GM18526 (cell line): Measurements from ENCODE around the gene POLA1.

ENCODE experiments used
- POLR2A ChIP-seq: IDR thresholded peaks from 3 replicates; pipeline ENCODE4 v1.6.1; 2011; ENCODE audit not compliant: insufficient read length; ENCODE audit errors: extremely low read depth

Gene POLA1

DNA sequence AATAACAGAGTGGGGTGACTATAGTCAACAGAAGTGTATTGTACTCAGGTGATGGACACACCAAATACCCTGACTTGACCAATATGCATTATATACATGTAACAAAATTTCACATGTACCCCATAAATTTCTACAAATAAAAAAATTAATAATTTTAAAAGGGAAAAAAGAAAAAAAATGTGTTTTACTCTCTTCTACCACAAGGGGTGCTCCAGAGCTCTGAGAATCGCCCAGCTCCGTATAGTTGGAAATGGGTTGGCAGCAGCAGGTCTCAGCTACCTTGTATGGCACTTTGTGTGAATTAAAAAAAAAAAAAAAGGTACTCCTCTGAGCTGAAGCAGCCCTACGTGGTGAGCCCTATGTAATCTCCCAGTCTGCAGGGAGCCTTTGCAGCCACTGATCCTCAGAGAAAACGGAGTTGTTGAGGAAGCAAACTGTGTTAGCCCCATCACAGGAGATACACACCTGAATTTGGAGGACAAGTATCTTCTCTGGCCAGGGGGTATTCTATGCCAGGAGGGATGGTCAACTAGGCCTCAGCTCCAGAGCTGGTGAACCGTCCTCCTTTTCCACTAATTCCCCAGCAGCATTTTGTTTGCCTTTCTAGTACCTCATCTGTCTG, 17.2 kb upstream of the POLA1 start:
- TF ChIP-seq POLR2A, result no peak

DNA sequence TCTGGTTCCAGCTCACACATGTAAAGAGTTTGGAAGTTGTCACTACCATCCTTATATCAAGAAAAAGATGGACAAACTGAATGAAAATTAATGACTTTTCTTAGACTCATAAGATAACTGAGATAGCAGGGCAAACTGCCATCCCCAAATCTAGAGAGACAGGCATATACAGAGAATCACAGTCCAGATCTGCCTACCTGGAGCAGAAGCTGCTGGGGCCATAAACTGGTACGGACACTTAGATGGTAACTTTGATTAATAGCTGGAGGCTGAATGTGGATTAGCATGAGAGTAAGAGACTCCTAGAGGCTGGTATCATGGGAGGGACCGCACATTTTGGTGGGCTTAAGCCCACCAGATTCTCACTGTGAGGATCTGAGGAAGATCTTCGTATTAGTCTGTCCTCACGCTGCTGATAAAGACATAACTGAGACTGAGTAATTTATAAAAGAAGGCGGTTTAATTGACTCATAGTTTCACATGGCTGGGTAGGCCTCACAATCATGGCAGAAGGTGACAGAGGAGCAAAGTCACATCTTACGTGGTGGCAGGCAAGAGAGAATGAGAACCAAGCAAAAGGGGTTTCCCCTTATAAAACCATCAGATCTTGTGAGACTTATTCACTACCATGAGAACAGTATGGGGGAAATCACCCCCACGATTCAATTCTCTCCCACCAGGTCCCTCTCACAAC, 10.8 kb upstream of the POLA1 start:
- TF ChIP-seq POLR2A, result no peak

DNA sequence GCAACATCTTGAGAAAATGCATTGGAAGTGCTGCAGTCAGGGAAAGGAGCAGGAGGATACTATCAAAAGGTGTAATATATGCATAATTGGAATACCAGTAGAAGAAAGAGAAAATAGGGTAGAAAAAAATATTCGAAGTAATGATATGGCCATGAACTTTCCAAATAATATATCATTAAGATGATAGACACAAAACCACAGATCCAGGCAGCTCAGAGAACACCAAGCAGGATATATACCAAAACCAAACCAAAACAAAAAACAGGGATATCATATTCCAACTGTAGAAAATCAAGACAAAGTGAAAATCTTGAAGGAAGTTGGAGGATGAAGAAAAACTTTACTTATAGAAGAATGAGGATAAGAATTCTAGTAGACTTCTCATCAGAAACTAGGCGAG, 9.7 kb upstream of the POLA1 start:
- no peak for TF ChIP-seq POLR2A

DNA sequence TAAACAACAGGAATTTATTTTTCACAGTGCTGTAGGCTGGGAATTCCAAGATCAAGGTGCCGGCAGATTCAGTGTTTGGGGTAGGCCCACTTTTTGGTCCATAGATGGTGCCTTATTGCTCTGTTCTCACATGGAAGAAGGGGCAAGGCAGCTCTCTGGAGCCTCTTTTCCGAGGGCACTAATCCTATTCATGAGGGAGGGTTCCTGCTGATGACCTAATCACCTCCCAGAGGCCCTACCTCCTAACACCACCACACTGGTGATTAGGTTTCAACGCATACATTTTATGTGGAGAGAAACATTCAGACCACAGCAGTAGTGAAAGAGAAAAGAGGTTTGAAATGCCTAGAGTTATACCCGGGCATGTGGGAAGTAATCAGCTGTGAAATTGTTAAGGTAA, 1.4 kb upstream of the POLA1 start:
- TF ChIP-seq POLR2A, result no peak

DNA sequence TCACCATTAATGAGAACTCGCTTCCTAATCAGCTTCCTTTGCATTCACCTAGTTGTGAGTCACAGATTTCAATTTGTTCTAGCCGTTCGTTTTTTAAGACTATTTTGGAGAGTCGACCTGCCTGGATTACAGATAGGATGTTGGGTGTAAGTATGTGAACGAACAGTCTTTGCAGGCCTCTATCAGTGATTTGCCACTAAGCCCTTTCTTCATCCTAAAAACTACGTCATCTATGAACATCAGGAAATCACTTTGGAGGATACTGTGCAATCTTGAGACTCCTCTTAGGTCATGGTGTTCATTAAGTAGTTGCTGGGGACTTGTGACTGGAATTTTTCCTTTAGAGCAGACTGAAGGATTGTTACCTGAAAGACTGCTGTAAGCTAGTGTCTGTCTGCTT, 1.1 kb downstream of the POLA1 start:
- TF ChIP-seq POLR2A, result no peak

DNA sequence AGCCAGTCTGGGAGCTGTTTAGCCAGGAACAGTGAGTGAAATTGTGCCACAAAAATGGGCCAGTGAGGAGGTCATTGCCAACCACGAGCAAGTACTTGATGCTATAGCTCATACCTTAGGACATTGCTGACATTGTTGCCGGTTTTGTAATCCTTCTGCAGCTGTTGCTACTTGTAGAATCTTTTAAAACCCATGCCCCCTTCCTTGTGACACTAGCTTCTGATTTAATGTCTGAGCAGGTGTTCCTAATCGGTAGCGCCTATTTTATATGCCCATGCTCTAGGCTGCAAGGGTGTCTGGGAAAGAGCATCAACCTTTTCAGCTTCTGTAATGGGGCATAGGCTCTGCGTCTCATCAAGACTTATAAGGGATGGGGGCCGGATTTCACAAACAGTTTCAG, 2.6 kb downstream of the POLA1 start:
- TF ChIP-seq POLR2A, result no peak

DNA sequence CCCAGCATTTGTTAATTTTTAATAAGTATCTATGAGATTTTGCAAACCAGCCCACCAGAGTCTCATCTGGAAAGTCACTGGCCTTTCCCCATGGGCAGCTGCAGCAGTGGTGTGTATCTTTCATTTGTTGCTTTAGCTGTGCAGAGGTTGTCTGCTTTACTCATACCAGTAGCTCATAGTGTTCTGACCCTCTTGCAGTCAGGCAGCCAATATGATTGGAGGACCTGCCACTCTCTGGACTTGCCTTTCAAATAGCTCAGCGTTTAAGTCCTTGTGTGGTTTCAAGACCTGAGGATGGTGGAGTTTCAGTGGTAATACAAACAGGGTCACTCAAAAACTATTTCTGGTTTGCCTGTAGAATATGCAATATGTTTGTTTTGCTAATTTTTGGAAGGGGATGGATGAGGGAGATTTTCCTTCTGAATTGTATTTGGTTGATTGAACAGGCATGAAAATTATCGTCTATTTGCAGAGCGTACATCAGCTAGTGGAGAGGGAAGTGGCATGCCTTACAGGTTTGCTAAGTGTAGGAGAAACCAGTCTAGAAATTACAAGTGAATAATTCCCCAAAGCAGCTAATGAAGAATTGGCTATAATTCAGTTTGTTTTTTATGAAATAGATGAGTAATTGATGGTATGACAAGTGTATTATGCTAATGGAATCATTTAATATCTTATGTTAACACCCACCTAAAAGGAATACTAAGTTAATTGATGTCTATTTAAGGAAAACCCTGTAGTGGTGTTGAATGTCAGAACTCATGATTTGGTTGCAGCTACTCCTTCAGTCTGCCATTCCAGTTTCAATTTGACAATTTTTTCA, 8.9 kb downstream of the POLA1 start:
- no peak for TF ChIP-seq POLR2A

DNA sequence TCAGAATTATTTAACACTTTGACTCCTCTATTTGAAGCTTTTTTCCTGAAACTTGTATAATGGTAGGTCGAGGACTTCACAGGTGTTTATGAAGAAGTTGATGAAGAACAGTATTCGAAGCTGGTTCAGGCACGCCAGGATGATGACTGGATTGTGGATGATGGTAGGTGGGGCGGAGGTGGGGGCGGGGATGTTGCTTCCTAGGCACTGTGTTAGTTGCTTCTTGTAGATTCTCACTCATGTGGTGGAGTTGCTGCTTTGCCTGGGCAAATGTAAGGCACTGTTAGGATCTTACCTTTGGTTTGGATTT, 9.4 kb downstream of the POLA1 start:
- no peak for TF ChIP-seq POLR2A

DNA sequence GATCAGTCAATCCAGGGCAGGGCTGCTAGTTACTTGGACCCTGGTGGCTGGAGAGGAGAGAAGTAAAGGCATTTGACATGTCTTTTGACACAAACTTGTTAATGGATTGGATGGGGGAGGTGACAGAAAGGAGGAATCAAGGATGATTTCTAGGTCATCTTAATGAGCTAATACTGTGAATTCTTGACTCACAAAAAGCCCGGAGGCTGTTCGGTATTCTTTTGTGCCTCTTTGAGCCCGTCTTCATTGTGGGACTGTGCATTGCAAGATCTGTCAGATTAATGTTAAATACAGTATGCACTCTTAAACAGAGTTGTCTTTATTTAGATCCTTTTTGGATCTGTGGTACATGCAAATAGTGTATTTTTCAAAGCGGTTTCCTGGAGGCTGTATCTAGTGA, 25.1 kb downstream of the POLA1 start:
- no peak for TF ChIP-seq POLR2A

DNA sequence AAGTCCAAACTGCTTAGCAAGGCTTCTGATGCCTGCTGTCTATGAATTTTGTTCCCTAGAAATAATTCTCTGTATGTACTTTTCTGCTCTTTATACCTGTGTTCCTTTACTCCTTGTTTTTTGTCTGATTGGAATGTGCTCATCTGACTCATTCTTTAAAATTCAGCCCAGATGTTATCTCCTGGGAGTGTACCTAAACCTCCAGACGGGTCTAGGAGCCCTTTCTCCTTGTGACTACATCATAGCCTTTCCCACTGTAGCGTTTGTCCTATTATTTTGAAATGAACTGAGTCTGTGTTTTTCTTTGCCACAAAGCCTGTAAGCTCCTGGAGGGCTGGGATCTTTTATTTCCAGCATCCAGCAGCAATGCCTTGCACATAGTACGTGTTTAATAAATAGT, 26.3 kb downstream of the POLA1 start:
- TF ChIP-seq POLR2A, result no peak

DNA sequence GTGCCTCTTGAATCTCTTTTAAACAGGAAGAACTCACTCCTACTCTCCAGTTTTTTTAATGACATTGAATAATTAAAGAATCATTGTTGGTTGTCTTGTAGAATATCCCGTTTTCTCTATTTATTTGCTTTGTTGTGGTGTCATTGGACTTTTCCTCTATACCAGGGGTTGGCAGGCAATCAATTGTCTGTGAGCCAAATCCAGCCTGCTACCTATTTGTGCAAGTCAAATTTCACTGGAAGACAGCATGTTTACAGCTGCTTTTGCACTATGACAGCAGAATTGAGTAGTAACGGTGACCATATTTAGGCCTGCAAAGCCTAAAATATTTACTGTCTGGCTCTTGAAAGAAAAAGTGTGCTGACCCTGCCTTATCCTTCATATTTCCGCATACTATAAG, 34.8 kb downstream of the POLA1 start:
- no peak for TF ChIP-seq POLR2A

DNA sequence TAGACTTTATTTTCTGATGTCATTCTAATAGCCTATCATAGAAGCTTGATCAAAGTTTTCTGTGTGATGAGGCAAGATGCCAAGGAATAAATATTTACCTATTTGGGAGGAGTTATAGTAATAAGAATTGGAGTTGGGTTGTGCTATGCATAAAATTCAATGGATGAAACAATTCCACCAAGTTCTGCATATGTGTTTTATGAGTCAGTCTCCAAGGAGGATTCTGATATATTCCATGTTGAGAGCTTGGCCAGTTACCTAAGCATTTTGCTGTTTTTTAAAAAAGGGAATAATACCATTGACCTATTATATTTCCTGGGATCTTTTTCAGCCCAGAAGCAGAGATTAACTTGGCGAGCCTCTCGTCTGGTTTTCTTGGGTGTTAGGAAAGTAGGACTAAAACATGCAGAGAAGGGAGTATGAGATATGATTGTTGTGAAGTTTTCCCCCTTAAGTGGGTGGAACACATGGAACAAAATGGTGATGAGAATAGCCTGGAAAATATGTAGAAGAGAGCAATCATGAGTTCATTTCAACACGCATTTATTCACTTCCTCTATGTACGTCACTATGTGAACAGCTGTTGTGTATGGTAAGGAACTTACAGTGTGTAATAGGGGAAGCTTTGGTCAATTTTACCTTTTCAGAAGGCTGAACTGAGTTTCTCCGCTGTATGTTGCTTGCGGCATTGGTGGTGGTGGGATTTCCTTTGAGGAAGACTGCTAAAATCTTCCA, 39.2 kb downstream of the POLA1 start:
- no peak for TF ChIP-seq POLR2A

DNA sequence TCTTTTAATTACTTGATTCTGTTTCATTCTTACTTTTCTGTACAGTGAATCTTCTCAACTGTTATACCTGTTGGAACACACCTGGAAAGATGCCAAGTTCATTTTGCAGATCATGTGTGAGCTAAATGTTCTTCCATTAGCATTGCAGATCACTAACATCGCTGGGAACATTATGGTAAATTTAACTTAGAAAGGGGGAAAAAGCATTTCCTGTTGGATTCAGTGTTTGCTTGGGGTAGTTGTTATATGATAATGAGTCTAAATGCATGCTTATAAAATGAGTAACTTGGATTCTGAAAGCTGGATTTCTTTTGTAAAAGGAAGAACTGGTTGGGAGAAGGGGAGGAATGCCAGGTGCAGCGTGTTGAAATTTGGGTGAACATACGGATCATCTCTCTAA, 47.6 kb downstream of the POLA1 start:
- TF ChIP-seq POLR2A, result no peak

DNA sequence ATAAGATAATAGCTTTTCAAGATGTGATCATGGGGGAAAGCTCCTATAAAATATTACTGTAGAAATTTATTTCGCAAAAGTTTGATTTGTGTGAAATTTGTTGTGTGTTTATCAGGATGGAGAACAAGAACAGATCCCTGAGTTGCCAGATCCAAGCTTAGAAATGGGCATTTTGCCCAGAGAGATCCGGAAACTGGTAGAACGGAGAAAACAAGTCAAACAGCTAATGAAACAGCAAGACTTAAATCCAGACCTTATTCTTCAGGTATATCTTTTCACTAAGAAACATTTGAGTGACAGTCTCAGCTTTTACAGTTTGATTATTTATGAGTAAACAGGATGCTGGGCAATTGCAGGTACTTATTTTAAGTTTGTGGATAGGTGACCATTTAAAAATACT, 54.5 kb downstream of the POLA1 start:
- no peak for TF ChIP-seq POLR2A

DNA sequence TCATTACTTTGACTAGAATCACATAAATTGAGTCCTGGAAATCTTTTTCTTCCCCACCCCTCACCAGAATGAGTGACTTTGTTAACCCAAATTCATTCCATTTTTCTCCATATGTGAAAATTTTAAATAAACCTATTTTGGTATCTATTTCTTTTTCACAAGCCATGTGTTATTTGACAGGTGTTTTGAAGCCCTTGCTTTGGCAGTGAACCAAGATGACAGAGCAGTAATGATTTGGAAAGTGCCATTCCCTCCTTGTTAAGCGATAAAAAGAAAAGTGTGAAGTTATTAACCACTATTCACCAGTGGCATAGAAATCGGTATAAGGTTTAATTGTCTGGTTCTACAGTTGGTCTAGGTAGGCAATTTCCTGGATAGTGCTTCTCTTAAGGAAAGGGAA, 66.1 kb downstream of the POLA1 start:
- TF ChIP-seq POLR2A, result no peak
